A549 (cell line): ENCODE results near the gene MAML3.

Source experiments
- BHLHE40 ChIP-seq: IDR thresholded peaks from 2 replicates; pipeline ENCODE4 v1.6.1; 2012; ENCODE audit warnings: low read depth, low read length, inconsistent platforms
- CEBPB ChIP-seq, 2 experiments: fragments of >200 bp in 1 of 2; sonication (Bioruptor Twin) in 1 of 2; formaldehyde crosslinking in 1 of 2; IDR thresholded peaks; 2 replicates each; pipeline ENCODE4 v1.6.1; 2012 to 2016
- EP300 ChIP-seq, 2 experiments: fragments of >200 bp; sonication (Bioruptor Twin); formaldehyde crosslinking; IDR thresholded peaks; 2 replicates in 1 of 2; 3 replicates in 1 of 2; pipeline ENCODE4 v1.6.1; 2016 to 2017
- HOXB5 ChIP-seq: fragments of 250-450 bp; sonication (Bioruptor Pico); IDR thresholded peaks from 2 replicates; pipeline ENCODE4 v1.5.0; 2020; ENCODE audit warnings: mild to moderate bottlenecking, moderate library complexity
- TF ChIP-seq, protein P1 (sequence below): fragments of >200 bp; sonication (Bioruptor Twin); formaldehyde crosslinking; IDR thresholded peaks from 3 replicates; pipeline ENCODE4 v1.5.1; 2016

DNA sequence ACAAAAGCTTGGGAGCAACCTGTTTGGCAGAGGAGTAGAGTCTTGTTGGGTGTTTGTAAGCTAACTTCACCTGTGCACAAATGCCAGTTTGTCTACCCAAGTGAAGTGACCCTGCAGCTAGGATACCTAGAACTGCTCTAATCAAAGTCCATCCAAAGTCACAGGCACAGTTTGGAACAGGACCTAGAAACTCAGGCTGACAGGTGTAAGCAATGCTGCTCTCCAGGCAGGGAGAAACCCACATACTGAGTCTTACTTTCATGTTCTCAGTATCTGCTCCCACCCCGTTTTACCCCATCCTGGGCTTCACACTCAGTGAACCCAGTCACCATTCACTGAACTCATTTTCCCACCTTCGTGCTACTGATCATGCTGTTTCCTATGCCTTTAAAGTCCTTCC lies 40.3 kb downstream of the MAML3 start:
- TF ChIP-seq EP300 (IDR thresholded peaks at IDR 0.05) (no peak), BHLHE40 (no peak), HOXB5 (CRISPR knock-in tag) (no peak), CEBPB (IDR thresholded peaks at IDR 0.05) (no peak)
- TF ChIP-seq, protein P1, sequence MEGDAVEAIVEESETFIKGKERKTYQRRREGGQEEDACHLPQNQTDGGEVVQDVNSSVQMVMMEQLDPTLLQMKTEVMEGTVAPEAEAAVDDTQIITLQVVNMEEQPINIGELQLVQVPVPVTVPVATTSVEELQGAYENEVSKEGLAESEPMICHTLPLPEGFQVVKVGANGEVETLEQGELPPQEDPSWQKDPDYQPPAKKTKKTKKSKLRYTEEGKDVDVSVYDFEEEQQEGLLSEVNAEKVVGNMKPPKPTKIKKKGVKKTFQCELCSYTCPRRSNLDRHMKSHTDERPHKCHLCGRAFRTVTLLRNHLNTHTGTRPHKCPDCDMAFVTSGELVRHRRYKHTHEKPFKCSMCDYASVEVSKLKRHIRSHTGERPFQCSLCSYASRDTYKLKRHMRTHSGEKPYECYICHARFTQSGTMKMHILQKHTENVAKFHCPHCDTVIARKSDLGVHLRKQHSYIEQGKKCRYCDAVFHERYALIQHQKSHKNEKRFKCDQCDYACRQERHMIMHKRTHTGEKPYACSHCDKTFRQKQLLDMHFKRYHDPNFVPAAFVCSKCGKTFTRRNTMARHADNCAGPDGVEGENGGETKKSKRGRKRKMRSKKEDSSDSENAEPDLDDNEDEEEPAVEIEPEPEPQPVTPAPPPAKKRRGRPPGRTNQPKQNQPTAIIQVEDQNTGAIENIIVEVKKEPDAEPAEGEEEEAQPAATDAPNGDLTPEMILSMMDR = no peak
